Activated T-cell treated with anti-CD3 and anti-CD28 coated beads, Interleukin-2, amount 50 U/mL, for 72 hours (primary cell): ENCODE data around the gene ARMC7. TPM values are rescaled to one million over a fixed set of nuclear protein-coding genes. Genes with fewer than 3 reads are reported as not detected.
"Not testable (repeated sequence)": the region's sequence is repeated elsewhere in the genome, so short reads cannot be mapped to it uniquely, and the experiment has no call there.

Source experiments
- ATAC-seq, 2 donors: fragments of 150-1000 bp; cut with Tn5 transposase; replicated peaks in 1 of 2; 2 replicates each; pipeline ENCODE4 v1.10.0; 2021; ENCODE audit warnings: moderate library complexity in 2 of 2, mild to moderate bottlenecking in 1 of 2
- DNase-seq, 2 donors: peaks; one replicate each; pipeline ENCODE4 v3.0.0; 2021 to 2022; ENCODE audit warnings: mixed read lengths in 1 of 2
- H3K27ac Mint-ChIP-seq: one replicate; pipeline ENCODE4 v1.8.0; 2022; ENCODE audit warnings: mild to moderate bottlenecking, moderate library complexity, mixed read lengths
- H3K27me3 Mint-ChIP-seq: one replicate; pipeline ENCODE4 v1.8.0; 2022; ENCODE audit warnings: low read depth, mixed read lengths
- H3K36me3 Mint-ChIP-seq, 2 donors: one replicate each; pipeline ENCODE4 v1.8.0; 2022; ENCODE audit warnings: mixed read lengths in 2 of 2, mild to moderate bottlenecking in 1 of 2; ENCODE audit not compliant: insufficient read depth in 2 of 2
- H3K4me1 Mint-ChIP-seq: one replicate; pipeline ENCODE4 v1.8.0; 2022; ENCODE audit warnings: low read depth, mixed read lengths
- H3K4me3 Mint-ChIP-seq, 2 donors: one replicate each; pipeline ENCODE4 v1.8.0; 2022; ENCODE audit warnings: mild to moderate bottlenecking in 2 of 2, mixed read lengths in 2 of 2, moderate library complexity in 2 of 2
- H3K9me3 Mint-ChIP-seq, 2 donors: one replicate each; pipeline ENCODE4 v1.8.0; 2022; ENCODE audit warnings: mixed read lengths in 2 of 2
- total RNA-seq, 2 donors: library from RNA; stranded (reverse); gene quantifications; one replicate each; pipeline ENCODE4 v1.2.3, GENCODE V29; 2022

Gene ARMC7
- total RNA-seq, 2 donors from 2014 or later: 10.6 to 12.9 TPM

DNA sequence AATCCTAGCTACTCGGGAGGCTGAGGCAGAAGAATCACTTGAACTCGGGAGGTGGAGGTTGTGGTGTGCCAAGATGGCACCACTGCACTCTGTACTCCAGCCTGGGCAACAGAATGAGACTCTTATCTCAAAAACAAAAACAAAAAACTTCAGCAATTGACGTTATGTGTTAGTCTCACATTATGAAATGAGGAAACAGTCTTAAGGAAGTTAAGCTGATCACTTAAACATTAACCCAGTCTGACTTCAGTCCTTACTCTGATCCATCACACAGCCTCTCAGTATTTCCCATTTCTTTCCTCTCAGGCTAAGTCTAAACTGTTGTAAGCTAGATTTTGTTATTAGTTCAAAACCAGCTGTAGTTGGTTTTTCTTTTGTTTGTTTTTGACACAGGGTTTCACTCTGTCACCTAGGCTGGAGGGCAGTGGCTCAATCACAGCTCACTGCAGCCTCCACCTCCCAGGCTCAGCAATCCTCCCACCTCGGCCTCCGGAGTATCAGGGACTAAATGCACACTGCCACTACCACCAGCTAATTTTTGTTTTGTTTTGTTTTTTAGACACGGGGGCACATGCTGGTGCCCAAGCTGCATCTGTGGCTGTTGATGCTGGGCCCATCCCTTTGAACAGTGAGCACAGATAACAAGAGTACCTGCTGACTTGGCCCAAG lies 38.2 kb downstream of the ARMC7 start:
- Mint-ChIP-seq H3K27ac (peak overlapping the region; percentile 20), H3K4me1 (peaks cover 39% of the 10 kb centered on the region), H3K4me3 (no peak overlapping the region), H3K27me3 (no peaks in the 10 kb centered on the region), H3K36me3 (peaks cover 11 to 30% of the 10 kb centered on the region in 2 donors), H3K9me3 (no peaks in the 10 kb centered on the region)
- DNase-seq (no peak), ATAC-seq (no peak)

DNA sequence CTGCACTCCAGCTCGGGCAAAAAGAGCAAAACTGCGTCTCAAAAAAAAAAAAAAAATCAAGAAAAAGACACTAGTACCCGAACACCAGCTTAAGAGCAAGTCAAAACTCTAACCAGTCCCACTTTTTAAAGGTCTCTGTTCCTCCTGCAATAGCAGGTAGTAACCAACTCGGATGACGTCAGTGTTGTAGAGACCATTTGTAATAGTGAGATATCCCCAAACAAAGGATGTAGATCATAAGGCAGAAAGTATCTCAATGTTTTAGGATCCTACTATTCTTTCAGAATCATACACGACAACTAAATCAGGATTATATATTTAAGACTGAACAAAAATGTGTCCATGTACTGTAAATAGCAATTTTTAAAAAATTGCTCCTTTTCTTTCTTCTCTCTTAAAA lies 42.2 kb downstream of the ARMC7 start:
- ATAC-seq (no peak), DNase-seq (no peak)
- Mint-ChIP-seq H3K36me3 (peaks cover 11 to 14% of the 10 kb centered on the region in 2 donors), H3K27me3 (no peaks in the 10 kb centered on the region), H3K27ac (peak overlapping the region; percentile 89), H3K9me3 (no peaks in the 10 kb centered on the region), H3K4me1 (peaks cover 63% of the 10 kb centered on the region), H3K4me3 (peak overlapping the region; percentile 95 to 96)

DNA sequence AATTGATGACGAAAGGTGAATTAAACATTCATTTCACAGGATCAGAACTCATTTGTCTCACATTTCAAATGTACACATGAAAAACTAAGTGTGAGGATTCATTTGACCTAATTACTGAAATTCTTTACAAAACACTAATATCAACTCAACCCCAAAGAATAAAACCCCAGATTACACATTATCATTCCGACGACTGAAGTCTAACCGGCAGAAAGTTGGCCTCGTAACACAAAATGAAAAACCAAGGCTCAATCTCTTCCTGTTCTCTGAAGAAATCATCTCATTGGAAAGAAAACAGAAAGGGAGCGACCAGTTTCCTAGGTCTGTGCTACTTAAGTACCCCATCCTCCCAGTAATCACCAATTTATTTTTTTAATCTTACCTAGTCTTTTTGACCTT lies 42.8 kb downstream of the ARMC7 start:
- Mint-ChIP-seq H3K4me1 (peaks cover 63% of the 10 kb centered on the region), H3K27me3 (no peaks in the 10 kb centered on the region), H3K4me3 (peak overlapping the region; percentile 95 to 96), H3K27ac (peak overlapping the region; percentile 89), H3K9me3 (no peaks in the 10 kb centered on the region), H3K36me3 (peaks cover 7 to 10% of the 10 kb centered on the region in 2 donors)
- ATAC-seq (no peak), DNase-seq (no peak)

DNA sequence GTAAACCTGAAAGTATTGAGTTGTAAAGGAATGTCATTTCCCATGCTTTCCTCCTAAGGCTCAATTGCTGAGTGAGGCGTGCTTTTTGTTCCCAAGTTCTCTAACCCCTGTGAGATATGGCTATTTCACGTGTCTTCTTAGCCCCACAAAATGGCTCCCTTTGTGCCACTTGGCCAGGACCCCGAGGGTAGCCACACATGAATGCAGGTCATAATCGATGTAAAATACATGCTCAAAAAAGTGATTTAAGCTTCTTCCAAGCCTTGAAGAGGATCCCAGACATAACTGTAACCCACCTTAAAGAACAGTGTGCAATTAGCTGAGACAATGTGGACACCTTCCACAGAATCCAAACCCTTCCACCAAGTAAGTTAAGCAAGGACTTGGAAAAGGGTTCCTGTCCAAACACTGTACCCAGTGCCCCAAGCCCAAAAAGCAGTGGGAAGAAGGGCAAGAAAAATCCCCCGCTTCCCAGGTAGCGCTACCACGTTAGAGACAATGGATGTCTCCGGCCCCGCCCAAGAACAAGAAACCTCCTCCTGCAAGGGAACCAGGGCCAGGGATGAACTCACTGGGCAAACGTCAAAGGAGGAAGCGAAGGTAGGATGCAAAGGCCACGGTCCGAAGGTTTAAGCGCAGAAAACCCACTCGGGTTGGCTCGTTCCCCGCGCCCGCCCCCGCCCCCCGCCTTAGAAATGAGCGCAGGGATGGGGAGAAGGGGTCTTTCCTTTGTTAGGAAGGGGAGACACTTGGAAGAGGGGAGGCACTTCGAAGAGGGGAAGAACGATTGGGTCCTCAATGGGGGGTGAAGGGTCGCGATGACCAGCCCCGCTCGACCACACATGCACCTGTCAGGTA lies 43.4 kb downstream of the ARMC7 start:
- DNase-seq (peak; percentile 33 to 46), ATAC-seq (no peak)
- H3K4me3 Mint-ChIP-seq: peak overlapping the region; percentile 95 to 96
- peaks cover 62% of the 10 kb centered on the region for H3K4me1 Mint-ChIP-seq
- H3K27me3 Mint-ChIP-seq: no peaks in the 10 kb centered on the region
- H3K27ac Mint-ChIP-seq: peak overlapping the region; percentile 89
- no peaks in the 10 kb centered on the region for H3K9me3 Mint-ChIP-seq
- peaks cover 5 to 10% of the 10 kb centered on the region in 2 donors for H3K36me3 Mint-ChIP-seq

DNA sequence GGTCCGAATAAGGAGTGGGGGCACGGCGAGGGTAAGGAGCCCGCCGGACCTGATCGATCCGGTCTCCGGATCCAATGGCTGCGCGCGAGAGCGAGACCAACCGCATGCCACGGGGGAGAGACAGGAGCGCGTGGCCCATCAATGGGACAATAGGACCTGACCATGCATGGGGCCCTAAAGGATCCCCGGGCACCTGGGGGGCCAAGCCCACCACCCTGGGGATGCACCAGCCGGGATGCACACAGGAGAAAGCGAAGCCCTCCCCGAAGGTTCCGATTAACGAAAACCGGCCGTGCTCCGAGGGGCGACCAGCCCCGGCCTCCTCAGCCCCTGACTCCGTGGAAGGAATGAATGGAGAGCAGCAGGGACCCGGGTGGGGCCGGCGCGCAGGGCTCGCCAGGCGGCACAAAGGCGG lies 44.0 kb downstream of the ARMC7 start:
- peak; percentile 2 to 10 for ATAC-seq
- H3K4me1 Mint-ChIP-seq: peaks cover 55% of the 10 kb centered on the region
- peak; percentile 29 to 46 for DNase-seq
- H3K36me3 Mint-ChIP-seq: peaks cover 5 to 8% of the 10 kb centered on the region in 2 donors
- peak overlapping the region; percentile 89 for H3K27ac Mint-ChIP-seq
- peak overlapping the region; percentile 95 to 96 for H3K4me3 Mint-ChIP-seq
- H3K27me3 Mint-ChIP-seq: no peaks in the 10 kb centered on the region
- H3K9me3 Mint-ChIP-seq: no peaks in the 10 kb centered on the region

DNA sequence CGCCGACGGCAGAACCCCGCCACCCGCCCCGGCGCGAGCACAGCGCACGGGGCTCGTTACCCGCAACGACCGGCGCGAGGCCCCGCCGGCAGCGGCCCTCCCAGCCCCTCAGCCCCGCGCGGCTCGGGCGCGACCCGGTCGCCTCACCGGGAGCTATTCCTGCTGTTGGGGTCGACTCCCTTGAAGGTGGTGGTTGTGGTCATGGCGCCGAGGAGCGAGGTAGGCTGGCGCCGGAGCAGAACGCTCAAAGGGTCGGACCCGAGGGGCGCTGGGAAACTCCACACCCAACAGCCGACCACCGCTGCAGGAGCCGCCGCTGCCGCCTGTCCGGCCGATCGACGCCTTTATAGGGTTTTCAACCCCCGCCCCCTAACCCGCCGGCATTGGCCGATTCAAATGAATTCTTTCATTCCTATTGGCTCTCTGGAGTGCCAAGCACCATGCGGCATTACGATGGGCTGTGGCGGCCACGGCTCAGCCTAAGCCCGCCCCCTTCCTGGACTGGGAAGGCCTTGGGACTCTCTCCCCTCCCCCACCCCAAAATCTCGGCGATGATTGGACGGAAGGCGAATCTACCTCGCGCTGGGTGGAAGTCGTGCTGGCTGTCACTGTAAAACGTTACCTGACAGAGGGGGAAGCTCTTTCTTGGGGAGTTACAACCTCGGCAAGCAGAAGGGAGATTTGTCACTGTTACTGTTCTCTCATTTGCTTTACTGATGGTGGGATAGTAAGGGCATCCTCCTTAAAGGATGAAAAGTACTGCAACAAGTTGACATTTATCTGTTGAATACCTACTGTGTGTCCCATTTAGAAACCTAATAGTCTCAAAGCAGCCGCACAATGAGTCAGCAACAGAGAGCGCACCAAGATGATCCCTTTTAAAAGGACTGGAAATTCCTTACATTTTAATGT lies 44.7 kb downstream of the ARMC7 start, which contains the start of gene JPT1:
Gene JPT1, minus strand, starts transcription at position 318 of the 912 bp plus-strand sequence. Its CDS starts 115 bp downstream, at position 203.
- H3K27ac Mint-ChIP-seq: peak within 1 kb of the TSS; percentile 89
- DNase-seq: peak; percentile 98
- ATAC-seq: peak; percentile 95 to 97
- H3K4me3 Mint-ChIP-seq: peak within 1 kb of the TSS; percentile 95 to 96
- H3K4me1 Mint-ChIP-seq: peaks cover 53% of the 10 kb centered on the region
- no peaks in the 10 kb centered on the region for H3K9me3 Mint-ChIP-seq
- H3K27me3 Mint-ChIP-seq: no peaks in the 10 kb centered on the region
- peaks cover 5 to 8% of the 10 kb centered on the region in 2 donors for H3K36me3 Mint-ChIP-seq

DNA sequence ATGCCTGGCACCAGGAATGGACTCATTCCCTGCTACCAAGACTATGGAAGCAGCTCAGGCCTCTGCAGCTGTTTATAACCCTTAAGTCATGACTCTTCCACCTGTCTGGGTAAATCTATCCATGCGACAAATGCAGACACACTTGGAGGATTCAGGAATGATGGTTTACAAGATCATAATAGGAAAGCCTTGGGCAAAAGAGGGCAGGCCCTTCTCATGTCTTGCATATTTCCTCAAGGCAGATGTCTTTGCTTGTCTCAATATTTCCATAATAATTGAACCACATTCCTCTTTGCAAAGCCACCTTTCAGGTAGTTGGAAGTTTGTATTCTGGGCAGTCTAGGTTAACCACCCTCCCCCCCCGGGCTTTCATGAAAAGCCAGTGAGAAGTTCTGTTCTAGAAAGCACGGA lies 45.4 kb downstream of the ARMC7 start:
- Mint-ChIP-seq H3K27ac (no peak overlapping the region), H3K9me3 (no peaks in the 10 kb centered on the region), H3K4me3 (peak overlapping the region; percentile 1 to 88), H3K27me3 (no peaks in the 10 kb centered on the region), H3K36me3 (peaks cover 4 to 6% of the 10 kb centered on the region in 2 donors), H3K4me1 (peaks cover 46% of the 10 kb centered on the region)
- DNase-seq (no peak), ATAC-seq (no peak)

DNA sequence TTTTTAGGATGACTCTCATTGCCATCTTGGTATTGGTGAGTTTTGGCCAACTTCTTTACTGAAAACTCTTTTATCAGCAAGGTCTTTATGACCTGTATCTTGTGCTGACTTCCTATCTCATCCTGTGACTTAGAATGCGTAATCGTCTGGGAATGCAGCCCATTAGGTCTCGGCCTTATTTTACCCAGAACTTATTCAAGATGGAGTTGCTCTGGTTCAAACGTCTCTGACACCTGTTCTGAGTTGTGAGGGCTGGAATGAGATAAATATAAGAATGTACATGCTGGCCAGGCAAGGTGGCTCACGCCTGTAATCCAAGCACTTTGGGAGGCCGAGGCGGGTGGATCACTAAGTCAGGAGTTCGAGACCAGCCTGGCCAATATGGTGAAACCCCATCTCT lies 48.7 kb downstream of the ARMC7 start:
- not testable (repeated sequence) for H3K36me3 Mint-ChIP-seq, ATAC-seq, H3K9me3 Mint-ChIP-seq, H3K4me3 Mint-ChIP-seq, DNase-seq, H3K27ac Mint-ChIP-seq, H3K27me3 Mint-ChIP-seq
- H3K4me1 Mint-ChIP-seq: peaks cover 20% of the 10 kb centered on the region

DNA sequence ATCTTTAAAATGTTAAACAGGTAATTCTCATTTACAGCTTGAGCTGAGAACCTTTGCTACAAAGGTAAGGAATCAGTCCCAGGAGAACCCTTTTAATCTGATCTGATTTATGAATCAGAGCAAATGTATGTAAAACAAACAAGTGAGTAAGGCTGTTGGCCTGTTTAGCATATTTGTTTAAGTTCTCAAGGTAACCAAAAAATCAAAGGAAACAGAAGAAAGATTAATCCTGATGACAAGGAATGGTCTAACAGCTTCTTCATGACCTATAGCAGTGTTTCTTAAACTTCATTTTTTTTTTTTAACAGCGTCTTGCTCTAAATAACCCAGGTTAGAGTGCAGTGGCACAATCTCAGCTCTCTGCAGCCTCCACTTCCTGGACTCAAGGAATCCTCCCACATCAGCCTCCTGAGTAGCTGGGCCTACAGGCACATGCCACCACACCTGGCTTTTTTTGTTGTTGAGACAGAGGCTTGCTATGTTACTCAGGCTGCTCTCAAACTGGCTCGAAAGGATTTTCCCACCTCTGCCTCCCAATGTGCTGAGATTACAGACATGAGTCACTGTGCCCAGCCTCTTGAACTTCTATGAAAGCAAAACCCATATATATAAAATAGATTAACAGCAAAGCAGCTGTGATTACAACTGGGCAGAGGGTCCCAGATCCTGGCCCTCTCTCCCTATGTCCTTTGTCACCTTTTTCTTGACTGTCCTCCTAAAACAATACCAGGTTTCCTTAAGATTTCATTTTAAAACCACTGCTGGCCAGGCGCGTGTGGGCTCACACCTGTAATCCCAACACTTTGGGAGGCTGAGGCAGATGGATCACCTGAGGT lies 49.6 kb downstream of the ARMC7 start:
- Mint-ChIP-seq H3K36me3 (no peaks in the 10 kb centered on the region), H3K9me3 (no peaks in the 10 kb centered on the region), H3K4me1 (peaks cover 19% of the 10 kb centered on the region), H3K27ac (no peak overlapping the region), H3K27me3 (no peaks in the 10 kb centered on the region), H3K4me3 (no peak overlapping the region)
- DNase-seq (no peak), ATAC-seq (no peak)

DNA sequence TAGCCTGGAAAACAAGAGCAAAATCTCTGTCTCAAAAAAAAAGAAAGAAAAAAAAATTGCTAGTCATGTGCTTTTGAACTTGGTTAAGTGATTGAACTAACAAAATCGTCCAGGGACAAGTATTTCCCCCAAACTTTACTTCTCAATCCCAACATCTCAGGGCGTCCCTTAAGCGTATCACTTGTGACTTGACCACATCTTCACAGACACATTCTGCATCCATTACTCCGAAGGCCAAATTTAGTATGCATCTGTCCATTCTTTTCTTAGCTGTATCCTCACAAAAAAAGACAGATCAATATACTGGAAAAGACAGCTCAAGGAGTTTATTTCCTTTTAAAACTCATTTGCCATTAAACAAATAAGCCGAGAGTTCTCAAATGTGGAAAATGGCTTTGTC lies 50.4 kb downstream of the ARMC7 start:
- Mint-ChIP-seq H3K4me1 (peaks cover 11% of the 10 kb centered on the region), H3K9me3 (no peaks in the 10 kb centered on the region), H3K27me3 (no peaks in the 10 kb centered on the region), H3K4me3 (no peak overlapping the region), H3K27ac (no peak overlapping the region), H3K36me3 (no peaks in the 10 kb centered on the region)
- ATAC-seq (no peak), DNase-seq (no peak)

DNA sequence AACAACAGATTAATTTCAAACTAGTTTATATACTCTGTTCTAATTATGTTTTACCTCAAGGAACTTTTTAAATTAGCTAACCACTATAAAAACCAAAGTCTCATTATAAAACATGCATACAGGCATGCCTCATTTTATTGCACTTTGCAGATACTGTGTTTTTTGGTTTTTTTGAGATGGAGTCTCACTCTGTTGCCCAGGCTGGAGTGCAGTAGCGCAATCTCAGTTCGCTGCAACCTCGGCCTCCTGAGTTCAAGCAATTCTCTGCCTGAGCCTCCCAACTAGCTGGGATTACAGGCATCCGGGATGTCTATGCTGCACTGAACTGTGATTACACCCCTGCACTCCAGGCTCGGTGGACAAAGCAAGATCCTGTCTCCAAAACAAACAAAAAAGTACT lies 53.3 kb downstream of the ARMC7 start:
- Mint-ChIP-seq H3K36me3 (peaks cover 2 to 12% of the 10 kb centered on the region in 2 donors), H3K9me3 (no peaks in the 10 kb centered on the region), H3K4me3 (no peak overlapping the region), H3K27me3 (no peaks in the 10 kb centered on the region), H3K4me1 (no peaks in the 10 kb centered on the region), H3K27ac (no peak overlapping the region)
- ATAC-seq: no peak
- no peak for DNase-seq

DNA sequence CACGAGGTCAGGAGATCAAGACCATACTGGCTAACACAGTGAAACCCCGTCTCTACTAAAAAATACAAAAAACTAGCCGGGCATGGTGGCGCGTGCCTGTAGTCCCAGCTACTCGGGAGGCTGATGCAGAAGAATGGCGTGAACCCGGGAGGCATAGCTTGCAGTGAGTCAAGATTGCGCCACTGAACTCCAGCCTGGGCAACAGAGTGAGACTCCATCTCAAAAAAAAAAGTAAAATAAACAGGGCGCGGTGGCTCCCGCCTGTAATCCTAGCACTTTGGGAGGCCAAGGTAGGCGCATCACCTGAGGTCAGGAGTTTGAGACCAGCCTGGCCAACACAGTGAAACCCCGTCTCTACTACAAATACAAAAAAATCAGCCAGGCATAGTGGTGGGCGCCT lies 54.8 kb downstream of the ARMC7 start:
- H3K27ac Mint-ChIP-seq, ATAC-seq, H3K4me3 Mint-ChIP-seq, H3K9me3 Mint-ChIP-seq, H3K27me3 Mint-ChIP-seq, DNase-seq, H3K4me1 Mint-ChIP-seq: not testable (repeated sequence)
- H3K36me3 Mint-ChIP-seq: peaks cover 2 to 17% of the 10 kb centered on the region in 2 donors
